ENCODE data around the gene PKLR.
A peak's percentile ranks its signal among the peaks of the same experiment; 100 is the strongest.

GRCh38 chr1:155244368-155245162 is 56.7 kb downstream of the PKLR start:
- TF ChIP-seq GATA2 (IDR thresholded peaks at IDR 0.05; ENCODE audit: low read depth, low read length) (peak; percentile 63; the same call in 1 of the 2 replicates), GATA3 (IDR thresholded peaks at IDR 0.05; ENCODE audit: low read depth, low read length) (no peak)
